HEK293T (cell line): ENCODE data around the gene GARRE1.
"Not testable (repeated sequence)": the region's sequence is repeated elsewhere in the genome, so short reads cannot be mapped to it uniquely, and the experiment has no call there.

Source experiments
- CTCF ChIA-PET: fragments of 350-600 bp; formaldehyde crosslinking; extraction: SDS; loops from one replicate; lab custom pipeline; 2021; ENCODE audit warnings: antibody characterized with exemption, inconsistent platforms; lab: Yijun Ruan, JAX
- POLR2A ChIA-PET: fragments of 350-600 bp; formaldehyde crosslinking; extraction: SDS; loops from one replicate; lab custom pipeline; 2020; ENCODE audit warnings: antibody characterized with exemption, inconsistent platforms; lab: Yijun Ruan, JAX
- DNase-seq: peaks from one replicate; pipeline ENCODE4 v3.0.0; 2012; ENCODE audit warnings: mixed read lengths; ENCODE audit errors: extremely low spot score
- ARNT ChIP-seq: fragments of 450-650 bp; IDR thresholded peaks from 2 replicates; pipeline ENCODE4 v1.6.1; 2017; ENCODE audit warnings: mild to moderate bottlenecking
- BHLHE40 ChIP-seq: fragments of 450-650 bp; IDR thresholded peaks from 2 replicates; pipeline ENCODE4 v1.6.1; 2016; ENCODE audit warnings: mild to moderate bottlenecking, moderate library complexity, borderline replicate concordance
- CTBP1 ChIP-seq: fragments of 450-650 bp; IDR thresholded peaks from 2 replicates; pipeline ENCODE4 v1.6.1; 2016; ENCODE audit warnings: borderline replicate concordance
- ELF4 ChIP-seq: fragments of 450-650 bp; IDR thresholded peaks from 2 replicates; pipeline ENCODE4 v1.6.1; 2017; ENCODE audit warnings: antibody characterized with exemption
- FOXA1 ChIP-seq: fragments of 450-650 bp; IDR thresholded peaks from 2 replicates; pipeline ENCODE4 v1.6.1; 2016; ENCODE audit warnings: mild to moderate bottlenecking
- FOXK2 ChIP-seq: fragments of 450-650 bp; IDR thresholded peaks from 2 replicates; pipeline ENCODE4 v1.6.1; 2016; ENCODE audit warnings: mild to moderate bottlenecking
- FOXM1 ChIP-seq: fragments of 450-650 bp; IDR thresholded peaks from 2 replicates; pipeline ENCODE4 v1.6.1; 2017; ENCODE audit warnings: mild to moderate bottlenecking, borderline replicate concordance
- HDGF ChIP-seq: fragments of 450-650 bp; IDR thresholded peaks from 2 replicates; pipeline ENCODE4 v1.6.1; 2017; ENCODE audit warnings: antibody characterized with exemption, borderline replicate concordance
- L3MBTL2 ChIP-seq: fragments of 450-650 bp; conservative IDR thresholded peaks from 2 replicates; pipeline ENCODE4 v1.6.1; 2016; ENCODE audit warnings: mild to moderate bottlenecking
- LEF1 ChIP-seq: fragments of 450-650 bp; IDR thresholded peaks from 2 replicates; pipeline ENCODE4 v1.6.1; 2017; ENCODE audit warnings: mild to moderate bottlenecking, borderline replicate concordance
- NFRKB ChIP-seq: fragments of 450-650 bp; IDR thresholded peaks from 2 replicates; pipeline ENCODE4 v1.6.1; 2016; ENCODE audit warnings: mild to moderate bottlenecking, moderate library complexity
- PKNOX1 ChIP-seq: fragments of 450-650 bp; IDR thresholded peaks from 2 replicates; pipeline ENCODE4 v1.6.1; 2016
- SP1 ChIP-seq: fragments of 450-650 bp; IDR thresholded peaks from 2 replicates; pipeline ENCODE4 v1.6.1; 2017
- SUZ12 ChIP-seq: fragments of 450-650 bp; IDR thresholded peaks from 2 replicates; pipeline ENCODE4 v1.6.1; 2016; ENCODE audit warnings: mild to moderate bottlenecking
- TARDBP ChIP-seq: fragments of 450-650 bp; IDR thresholded peaks from 2 replicates; pipeline ENCODE4 v1.6.1; 2016
- ZNF384 ChIP-seq: fragments of 450-650 bp; IDR thresholded peaks from 2 replicates; pipeline ENCODE4 v1.6.1; 2016

The GARRE1 gene

GRCh38 chr19:34237939-34238338, 16.4 kb upstream of the GARRE1 start:
- CTCF ChIA-PET: no interaction called here

GRCh38 chr19:34241513-34242337, 12.6 kb upstream of the GARRE1 start:
- no peak for TF ChIP-seq HDGF
- no peak for TF ChIP-seq FOXK2
- TF ChIP-seq CTBP1: no peak
- no peak for TF ChIP-seq SP1
- no peak for TF ChIP-seq PKNOX1
- no peak for TF ChIP-seq FOXA1
- no peak; the same call in 1 of the 2 replicates for TF ChIP-seq L3MBTL2
- TF ChIP-seq TARDBP: no peak
- peak; percentile 66 for DNase-seq
- POLR2A ChIA-PET: no interaction called here
- CTCF ChIA-PET: interaction anchor here (0.6 to 0.7 kb wide), 2 partner anchors 126 to 443 kb away, joined by 3 read pairs; no protein-coding TSS in a partner anchor

More at GRCh38 chr19:34237939-34238338, 16.4 kb upstream of the GARRE1 start:
- no peak for DNase-seq
- POLR2A ChIA-PET: no interaction called here
- no peak for TF ChIP-seq CTBP1

- CTCF ChIA-PET, DNase-seq, POLR2A ChIA-PET: not testable (repeated sequence)
Measured at GRCh38 chr19:34243138-34243875, 11.0 kb upstream of the GARRE1 start.

- ChIA-PET POLR2A (no interaction called here), CTCF (no interaction called here)
- no peak for TF ChIP-seq FOXK2
- no peak for TF ChIP-seq NFRKB
- DNase-seq: no peak
Measured at GRCh38 chr19:34243876-34244578, 10.3 kb upstream of the GARRE1 start.

GRCh38 chr19:34244611-34245299, 9.6 kb upstream of the GARRE1 start:
- ChIA-PET POLR2A (interaction anchor here (1.3 kb wide), 1 partner anchor 114 kb away, joined by 3 read pairs; no protein-coding TSS in a partner anchor), CTCF (interaction anchor here (0.7 kb wide), 1 partner anchor 148 kb away, joined by 3 read pairs; no protein-coding TSS in a partner anchor)
- no peak for DNase-seq
- TF ChIP-seq CTBP1: no peak
- TF ChIP-seq FOXM1: no peak
- no peak for TF ChIP-seq BHLHE40
- TF ChIP-seq FOXK2: no peak
- no peak for TF ChIP-seq TARDBP
- no peak for TF ChIP-seq SUZ12
- no peak for TF ChIP-seq L3MBTL2
- TF ChIP-seq LEF1: no peak
- TF ChIP-seq HDGF: no peak
- TF ChIP-seq ARNT: no peak
- TF ChIP-seq NFRKB: no peak
- TF ChIP-seq ZNF384: no peak
- TF ChIP-seq ELF4: no peak
- TF ChIP-seq FOXA1: no peak
- TF ChIP-seq PKNOX1: no peak
- TF ChIP-seq SP1: no peak

GRCh38 chr19:34246340-34246739, 8.0 kb upstream of the GARRE1 start:
- DNase-seq: no peak
- ChIA-PET POLR2A (no interaction called here), CTCF (no interaction called here)
- TF ChIP-seq LEF1: no peak
- TF ChIP-seq FOXA1: no peak

- TF ChIP-seq CTBP1 (no peak), BHLHE40 (no peak), ZNF384 (no peak), LEF1 (no peak)
- CTCF ChIA-PET: no interaction called here
- POLR2A ChIA-PET: no interaction called here
- no peak for DNase-seq
Measured at GRCh38 chr19:34248941-34249340, 5.4 kb upstream of the GARRE1 start.

GRCh38 chr19:34253167-34253566, 1.2 kb upstream of the GARRE1 start:
- POLR2A ChIA-PET: interaction anchor here (0.6 kb wide), 1 partner anchor 9 kb away, joined by 3 read pairs; no protein-coding TSS in a partner anchor
- CTCF ChIA-PET: interaction anchor here (0.6 kb wide), 1 partner anchor 27 kb away, joined by 3 read pairs; no protein-coding TSS in a partner anchor
- not testable (repeated sequence) for DNase-seq

GRCh38 chr19:34253681-34254045, 691 bp upstream of the GARRE1 start:
- DNase-seq: not testable (repeated sequence)
- ChIA-PET CTCF (interaction anchor here (0.6 kb wide), 1 partner anchor 28 kb away, joined by 3 read pairs; no protein-coding TSS in a partner anchor), POLR2A (interaction anchor here (0.6 kb wide), 1 partner anchor 9 kb away, joined by 3 read pairs; no protein-coding TSS in a partner anchor)
